Stimulated activated CD8-positive, alpha-beta memory T cell treated with anti-CD3 and anti-CD28 coated beads, Interleukin-15, amount 100 ng/mL, for 24 hours (primary cell): ENCODE results near the gene THBD.

ENCODE experiments used
- DNase-seq: peaks from one replicate; pipeline ENCODE4 v3.0.0-alpha.2; 2020; ENCODE audit warnings: low read depth

THBD gene

GRCh38 chr20:23010096-23010495, 39.4 kb downstream of the THBD start:
- no peak for DNase-seq

GRCh38 chr20:23009636-23010035, 39.8 kb downstream of the THBD start:
- DNase-seq = no peak

DNA sequence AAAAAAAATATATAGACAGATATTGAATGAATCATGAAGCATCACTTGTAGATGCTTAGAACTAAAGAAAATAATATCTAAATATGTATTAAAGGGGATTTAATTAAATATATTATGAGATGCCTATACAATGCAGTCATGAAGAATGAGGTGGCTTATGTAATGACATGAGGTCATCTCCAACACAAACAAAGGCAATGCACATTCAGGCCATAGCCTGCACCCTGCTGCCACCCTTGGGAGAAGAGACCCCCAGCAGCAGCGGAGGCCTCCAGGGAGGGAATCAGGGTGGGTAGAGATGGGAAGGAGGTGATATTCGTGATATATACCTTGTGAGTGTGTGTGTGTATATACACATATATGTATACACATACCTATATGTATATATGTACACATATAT, 40.8 kb downstream of the THBD start:
- DNase-seq = no peak

GRCh38 chr20:23007886-23008655, 41.4 kb downstream of the THBD start:
- DNase-seq = no peak

DNA sequence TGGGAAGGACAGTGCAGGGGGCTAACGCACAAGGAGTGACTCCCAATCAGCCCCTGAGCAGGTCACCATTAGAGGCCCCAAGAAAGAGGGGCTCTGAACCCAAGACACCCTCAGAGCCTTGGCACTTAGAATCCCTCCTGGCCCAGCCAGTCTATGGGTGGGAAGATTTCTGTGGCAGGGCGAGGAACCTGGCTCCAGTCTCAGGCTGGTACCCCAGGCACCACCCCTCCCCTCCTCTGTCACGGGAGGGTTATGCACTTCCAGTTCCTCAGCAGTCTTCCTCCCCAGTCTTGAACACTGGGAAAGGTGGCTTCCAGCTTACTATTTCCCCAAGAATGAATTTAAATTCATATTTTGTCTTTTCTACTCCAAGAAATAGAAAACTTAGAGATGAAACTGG, 42.0 kb downstream of the THBD start:
- no peak for DNase-seq

- DNase-seq = no peak
These were observed 43.7 kb downstream of the THBD start for GRCh38 chr20:23005776-23006175.

DNA sequence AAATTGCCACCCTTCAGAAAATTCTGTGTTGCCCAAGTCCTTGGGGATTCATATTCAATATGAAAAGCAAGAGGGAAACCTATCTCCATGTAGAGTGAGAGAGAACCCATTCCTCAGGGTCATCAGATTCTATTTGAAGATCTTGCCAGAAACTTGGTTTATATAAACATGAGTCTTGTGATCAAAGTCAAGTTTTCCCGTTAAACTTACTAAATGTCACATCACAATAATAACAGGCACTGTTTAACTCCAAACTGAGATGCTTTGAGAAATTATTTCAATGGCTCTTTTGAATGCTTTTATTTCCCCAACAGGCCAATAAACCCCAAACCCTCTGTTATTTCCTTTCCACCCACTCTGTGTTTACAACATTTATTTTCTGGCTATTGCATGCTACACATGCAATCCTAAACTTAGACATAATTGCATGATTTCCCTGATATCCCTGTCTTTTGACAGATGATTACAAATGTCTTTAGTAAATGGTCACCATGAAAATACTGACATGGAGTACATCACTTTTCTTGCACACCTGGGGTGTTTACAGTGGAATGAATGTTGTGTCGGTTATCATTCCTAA, 45.5 kb downstream of the THBD start:
- DNase-seq = no peak

- DNase-seq = no peak
These were observed 46.3 kb downstream of the THBD start for GRCh38 chr20:23003077-23003635.

DNA sequence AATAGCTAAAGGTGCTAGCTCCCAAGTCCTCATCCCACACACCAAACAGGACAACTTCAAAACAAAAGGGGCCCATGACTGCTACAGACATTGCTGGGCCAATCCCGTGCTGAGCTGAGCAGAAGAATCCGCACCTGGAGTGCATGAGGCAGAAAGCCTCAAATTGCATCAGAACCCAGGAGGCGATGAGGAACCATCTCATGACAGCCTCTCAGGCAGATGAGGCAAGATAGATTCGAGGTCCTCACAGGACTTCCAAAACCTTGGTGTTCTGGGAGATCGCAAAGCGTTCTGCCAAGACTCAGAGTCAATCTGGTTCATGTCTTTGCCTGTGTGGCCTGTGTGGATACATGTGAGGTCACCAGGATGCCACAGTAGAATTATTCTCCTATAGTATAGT, 47.2 kb downstream of the THBD start:
- DNase-seq = no peak

DNA sequence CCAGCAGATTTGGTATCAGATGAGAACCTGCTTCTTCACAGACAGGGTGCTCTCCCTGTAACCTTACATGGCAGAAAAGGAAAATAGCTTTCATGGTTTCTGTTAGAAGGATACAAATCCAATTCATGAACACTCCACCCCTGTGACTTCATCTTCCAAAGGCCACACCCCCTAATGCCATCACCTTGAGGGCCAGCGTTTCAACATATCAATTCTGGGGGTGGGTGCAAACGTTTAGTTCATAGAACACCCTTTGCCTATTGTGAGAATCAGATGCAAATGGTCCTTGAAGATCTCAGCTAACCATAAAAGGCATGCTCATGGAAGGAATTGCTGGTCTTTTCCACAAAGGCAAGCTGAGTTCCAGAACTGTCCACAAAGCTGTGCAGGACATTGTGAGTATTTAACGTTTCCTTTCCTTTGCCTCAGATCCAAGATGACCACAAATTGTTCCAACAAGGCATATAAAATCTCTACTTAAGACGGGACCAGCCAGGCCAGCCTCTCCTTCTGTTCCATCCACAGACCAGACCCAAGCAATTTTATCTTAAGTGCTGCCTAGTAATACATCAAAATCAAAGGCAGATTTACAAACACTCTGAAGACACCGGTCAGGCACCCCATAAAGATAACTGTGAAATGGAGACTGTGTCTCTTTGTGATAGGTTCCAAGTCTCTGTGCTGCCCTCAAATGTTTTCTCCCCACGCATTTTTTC, 49.1 kb downstream of the THBD start:
- DNase-seq = no peak

- DNase-seq = no peak
These were observed 49.7 kb downstream of the THBD start for GRCh38 chr20:22999756-23000155.

DNA sequence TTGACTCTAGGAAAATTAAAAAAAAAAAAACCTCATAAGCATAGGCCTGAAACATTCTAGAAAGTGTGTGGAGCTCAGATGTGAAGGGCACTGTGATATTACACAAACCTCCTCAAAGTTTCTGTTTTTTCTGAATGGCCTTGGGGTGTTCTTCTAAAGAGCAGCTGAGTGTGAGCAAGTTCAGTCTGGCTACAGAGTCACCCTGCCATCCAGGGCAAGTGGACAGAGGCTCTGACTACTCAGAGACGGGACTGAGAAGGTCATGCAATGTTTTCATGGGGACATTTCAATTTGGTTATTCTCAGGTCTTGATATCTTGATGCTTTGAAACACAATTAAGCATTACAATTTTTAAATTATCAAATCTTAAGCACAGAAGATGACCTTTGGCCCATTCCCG, 51.0 kb downstream of the THBD start:
- DNase-seq = no peak

DNA sequence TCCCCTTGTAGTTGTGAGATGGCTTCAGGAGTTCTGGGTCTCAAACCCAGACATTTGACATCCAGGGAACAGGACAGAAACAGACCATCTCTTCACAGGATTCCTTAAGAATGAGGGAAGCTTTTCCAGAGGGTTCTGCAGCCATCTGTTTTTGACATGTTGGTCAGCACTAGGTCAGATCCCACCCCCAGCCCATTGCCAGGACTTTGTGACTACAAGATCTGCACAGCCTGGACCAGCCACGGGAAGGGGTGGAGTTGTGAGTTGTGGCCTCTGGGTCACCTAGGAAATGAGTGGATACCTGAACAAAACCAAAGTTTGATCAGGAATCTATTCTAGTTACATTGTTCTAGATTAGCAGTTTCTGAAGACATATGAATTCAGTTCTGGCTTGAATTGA, 53.5 kb downstream of the THBD start:
- no peak for DNase-seq
